ENCODE measurements around the gene BOD1L1.

GRCh38 chr4:13670456-13671160, 43.1 kb upstream of the BOD1L1 start:
- TF ChIP-seq POLR2AphosphoS5 (IDR thresholded peaks at IDR 0.05; ENCODE audit: low read depth, low read length): no peak
- no peak for TF ChIP-seq SIN3A (IDR thresholded peaks at IDR 0.05; ENCODE audit: borderline replicate concordance, insufficient read depth, low read length)
- no peak for TF ChIP-seq TAF1 (IDR thresholded peaks at IDR 0.05; ENCODE audit: borderline replicate concordance, insufficient read depth, low read length)
- no peak for TF ChIP-seq REST (IDR thresholded peaks at IDR 0.05; ENCODE audit: insufficient read depth in 1 of 2, low read depth in 2 of 2, low read length in 2 of 2)
